HL-60 (cell line): ENCODE measurements around the gene MYADML2.

Source experiments
- POLR2AphosphoS5 ChIP-seq: IDR thresholded peaks from 2 replicates; pipeline ENCODE4 v1.6.1; 2012; ENCODE audit warnings: low read depth
- TF ChIP-seq, protein P1 (sequence below): IDR thresholded peaks from 2 replicates; pipeline ENCODE4 v1.6.1; 2012; ENCODE audit warnings: low read depth; ENCODE audit not compliant: insufficient replicate concordance
- TF ChIP-seq, protein P2 (sequence below): IDR thresholded peaks from one replicate; pipeline ENCODE4 v1.5.1; 2011; ENCODE audit warnings: low read length, control low read depth, inconsistent platforms; ENCODE audit not compliant: insufficient read depth

DNA sequence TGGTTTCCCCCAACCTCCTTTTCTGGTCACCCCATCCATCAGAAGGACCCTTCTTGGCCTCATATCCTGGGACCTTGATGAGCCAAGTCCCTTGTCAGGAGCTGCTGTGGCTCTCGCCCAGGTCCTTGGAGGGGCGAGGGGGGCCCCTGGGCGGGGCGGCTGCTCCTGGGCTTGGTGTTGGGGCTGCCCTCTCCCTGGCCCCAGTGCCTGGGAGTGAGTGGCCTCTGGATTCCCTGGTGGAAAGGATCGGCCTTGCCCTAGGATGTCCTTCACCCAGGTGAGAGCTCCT, 20.2 kb upstream of the MYADML2 start:
- TF ChIP-seq, protein P1, sequence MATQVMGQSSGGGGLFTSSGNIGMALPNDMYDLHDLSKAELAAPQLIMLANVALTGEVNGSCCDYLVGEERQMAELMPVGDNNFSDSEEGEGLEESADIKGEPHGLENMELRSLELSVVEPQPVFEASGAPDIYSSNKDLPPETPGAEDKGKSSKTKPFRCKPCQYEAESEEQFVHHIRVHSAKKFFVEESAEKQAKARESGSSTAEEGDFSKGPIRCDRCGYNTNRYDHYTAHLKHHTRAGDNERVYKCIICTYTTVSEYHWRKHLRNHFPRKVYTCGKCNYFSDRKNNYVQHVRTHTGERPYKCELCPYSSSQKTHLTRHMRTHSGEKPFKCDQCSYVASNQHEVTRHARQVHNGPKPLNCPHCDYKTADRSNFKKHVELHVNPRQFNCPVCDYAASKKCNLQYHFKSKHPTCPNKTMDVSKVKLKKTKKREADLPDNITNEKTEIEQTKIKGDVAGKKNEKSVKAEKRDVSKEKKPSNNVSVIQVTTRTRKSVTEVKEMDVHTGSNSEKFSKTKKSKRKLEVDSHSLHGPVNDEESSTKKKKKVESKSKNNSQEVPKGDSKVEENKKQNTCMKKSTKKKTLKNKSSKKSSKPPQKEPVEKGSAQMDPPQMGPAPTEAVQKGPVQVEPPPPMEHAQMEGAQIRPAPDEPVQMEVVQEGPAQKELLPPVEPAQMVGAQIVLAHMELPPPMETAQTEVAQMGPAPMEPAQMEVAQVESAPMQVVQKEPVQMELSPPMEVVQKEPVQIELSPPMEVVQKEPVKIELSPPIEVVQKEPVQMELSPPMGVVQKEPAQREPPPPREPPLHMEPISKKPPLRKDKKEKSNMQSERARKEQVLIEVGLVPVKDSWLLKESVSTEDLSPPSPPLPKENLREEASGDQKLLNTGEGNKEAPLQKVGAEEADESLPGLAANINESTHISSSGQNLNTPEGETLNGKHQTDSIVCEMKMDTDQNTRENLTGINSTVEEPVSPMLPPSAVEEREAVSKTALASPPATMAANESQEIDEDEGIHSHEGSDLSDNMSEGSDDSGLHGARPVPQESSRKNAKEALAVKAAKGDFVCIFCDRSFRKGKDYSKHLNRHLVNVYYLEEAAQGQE, result no peak
- TF ChIP-seq, protein P2, sequence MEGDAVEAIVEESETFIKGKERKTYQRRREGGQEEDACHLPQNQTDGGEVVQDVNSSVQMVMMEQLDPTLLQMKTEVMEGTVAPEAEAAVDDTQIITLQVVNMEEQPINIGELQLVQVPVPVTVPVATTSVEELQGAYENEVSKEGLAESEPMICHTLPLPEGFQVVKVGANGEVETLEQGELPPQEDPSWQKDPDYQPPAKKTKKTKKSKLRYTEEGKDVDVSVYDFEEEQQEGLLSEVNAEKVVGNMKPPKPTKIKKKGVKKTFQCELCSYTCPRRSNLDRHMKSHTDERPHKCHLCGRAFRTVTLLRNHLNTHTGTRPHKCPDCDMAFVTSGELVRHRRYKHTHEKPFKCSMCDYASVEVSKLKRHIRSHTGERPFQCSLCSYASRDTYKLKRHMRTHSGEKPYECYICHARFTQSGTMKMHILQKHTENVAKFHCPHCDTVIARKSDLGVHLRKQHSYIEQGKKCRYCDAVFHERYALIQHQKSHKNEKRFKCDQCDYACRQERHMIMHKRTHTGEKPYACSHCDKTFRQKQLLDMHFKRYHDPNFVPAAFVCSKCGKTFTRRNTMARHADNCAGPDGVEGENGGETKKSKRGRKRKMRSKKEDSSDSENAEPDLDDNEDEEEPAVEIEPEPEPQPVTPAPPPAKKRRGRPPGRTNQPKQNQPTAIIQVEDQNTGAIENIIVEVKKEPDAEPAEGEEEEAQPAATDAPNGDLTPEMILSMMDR, result no peak
- TF ChIP-seq POLR2AphosphoS5, result no peak
